AG09309 (cell line): ENCODE results near the gene NTRK2.

Experiments
- DNase-seq: peaks from one replicate; pipeline ENCODE4 v3.0.0-alpha.2; 2010; ENCODE audit warnings: low read depth
- H3K4me3 ChIP-seq: 2 replicates; pipeline ENCODE4 v1.5.1; 2011; ENCODE audit warnings: mild to moderate bottlenecking, low read depth, low read length, moderate library complexity; ENCODE audit not compliant: control insufficient read depth
- TF ChIP-seq, protein P1 (sequence below): IDR thresholded peaks from 2 replicates; pipeline ENCODE4 v1.5.1; 2011; ENCODE audit warnings: mild to moderate bottlenecking, low read depth, low read length, inconsistent platforms; ENCODE audit not compliant: insufficient read depth, control insufficient read depth; ENCODE audit errors: missing control alignments

NTRK2 gene

DNA sequence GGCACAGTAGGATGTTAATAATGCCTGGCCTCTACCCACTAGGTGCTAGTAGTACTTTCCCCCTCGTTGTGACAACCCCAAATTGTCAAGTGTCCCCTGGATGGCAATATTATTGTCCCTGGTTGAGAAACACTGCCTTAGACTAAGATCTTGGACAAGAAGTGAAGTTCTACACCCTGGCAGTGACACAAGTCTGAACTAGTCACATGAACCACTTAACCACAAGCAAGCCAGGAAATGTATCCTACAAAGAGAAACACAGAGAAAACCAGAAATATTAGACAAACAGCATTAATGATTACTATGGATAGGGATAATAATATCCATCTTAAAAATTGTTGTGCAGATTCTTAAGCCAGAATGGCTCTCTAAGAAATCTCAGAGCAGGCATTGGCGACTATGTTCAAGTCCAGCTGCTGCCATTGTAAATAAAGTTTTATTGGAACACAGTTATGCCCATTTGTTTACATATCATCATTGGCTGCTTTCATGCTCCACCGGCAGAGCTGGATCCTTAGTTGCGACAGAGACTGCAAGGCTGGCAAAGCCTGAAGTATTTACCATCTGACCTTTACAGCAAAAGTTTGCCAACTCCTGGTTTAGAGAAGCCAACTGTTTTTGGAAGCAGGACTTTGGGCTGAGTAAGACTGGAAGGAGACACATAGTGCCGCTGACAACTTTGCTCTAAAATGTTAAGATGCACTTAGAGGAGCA, 80.8 kb downstream of the NTRK2 start:
- no peak for DNase-seq
- TF ChIP-seq, protein P1, sequence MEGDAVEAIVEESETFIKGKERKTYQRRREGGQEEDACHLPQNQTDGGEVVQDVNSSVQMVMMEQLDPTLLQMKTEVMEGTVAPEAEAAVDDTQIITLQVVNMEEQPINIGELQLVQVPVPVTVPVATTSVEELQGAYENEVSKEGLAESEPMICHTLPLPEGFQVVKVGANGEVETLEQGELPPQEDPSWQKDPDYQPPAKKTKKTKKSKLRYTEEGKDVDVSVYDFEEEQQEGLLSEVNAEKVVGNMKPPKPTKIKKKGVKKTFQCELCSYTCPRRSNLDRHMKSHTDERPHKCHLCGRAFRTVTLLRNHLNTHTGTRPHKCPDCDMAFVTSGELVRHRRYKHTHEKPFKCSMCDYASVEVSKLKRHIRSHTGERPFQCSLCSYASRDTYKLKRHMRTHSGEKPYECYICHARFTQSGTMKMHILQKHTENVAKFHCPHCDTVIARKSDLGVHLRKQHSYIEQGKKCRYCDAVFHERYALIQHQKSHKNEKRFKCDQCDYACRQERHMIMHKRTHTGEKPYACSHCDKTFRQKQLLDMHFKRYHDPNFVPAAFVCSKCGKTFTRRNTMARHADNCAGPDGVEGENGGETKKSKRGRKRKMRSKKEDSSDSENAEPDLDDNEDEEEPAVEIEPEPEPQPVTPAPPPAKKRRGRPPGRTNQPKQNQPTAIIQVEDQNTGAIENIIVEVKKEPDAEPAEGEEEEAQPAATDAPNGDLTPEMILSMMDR = no peak

DNA sequence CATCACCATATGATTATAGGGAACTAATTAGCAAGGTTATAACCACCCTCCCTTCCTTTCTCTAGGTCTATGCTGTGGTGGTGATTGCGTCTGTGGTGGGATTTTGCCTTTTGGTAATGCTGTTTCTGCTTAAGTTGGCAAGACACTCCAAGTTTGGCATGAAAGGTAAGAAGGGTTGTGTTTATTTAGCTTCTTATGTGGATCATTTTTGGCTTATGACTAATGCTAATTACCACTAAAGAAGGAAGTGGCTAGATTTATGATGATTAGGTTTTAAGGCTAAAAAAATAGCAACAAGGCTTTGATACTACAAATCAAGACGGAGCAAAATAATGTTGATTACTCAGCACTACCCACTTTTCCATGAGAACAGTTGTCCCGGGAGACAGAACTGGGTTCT, 82.4 kb downstream of the NTRK2 start:
- no peak for DNase-seq
- no peak overlapping the region for H3K4me3 ChIP-seq
- TF ChIP-seq, protein P1 = no peak

More for the DNA sequence above, 80.8 kb downstream of the NTRK2 start:
- H3K4me3 ChIP-seq = no peak overlapping the region

DNA sequence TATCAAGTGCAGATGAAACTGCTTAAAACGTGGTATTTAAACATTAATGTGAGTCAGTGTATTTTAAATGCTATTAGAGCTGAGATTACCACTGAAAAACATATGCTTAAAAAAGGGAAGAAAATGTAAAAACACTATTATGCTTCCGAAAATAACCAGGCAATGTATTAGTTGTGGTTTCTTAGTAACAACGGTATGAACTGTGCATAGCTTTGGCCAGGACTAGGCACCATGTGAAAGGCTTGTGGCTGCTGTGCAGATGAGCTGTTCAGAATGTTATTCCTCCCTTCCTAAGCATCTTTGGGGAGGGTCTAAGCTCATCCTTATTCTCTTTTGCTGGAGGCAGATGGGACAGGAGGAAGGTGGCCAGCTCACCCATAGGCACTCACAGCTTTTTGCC, 84.9 kb downstream of the NTRK2 start:
- no peak overlapping the region for H3K4me3 ChIP-seq
- TF ChIP-seq, protein P1 = no peak
- no peak for DNase-seq

DNA sequence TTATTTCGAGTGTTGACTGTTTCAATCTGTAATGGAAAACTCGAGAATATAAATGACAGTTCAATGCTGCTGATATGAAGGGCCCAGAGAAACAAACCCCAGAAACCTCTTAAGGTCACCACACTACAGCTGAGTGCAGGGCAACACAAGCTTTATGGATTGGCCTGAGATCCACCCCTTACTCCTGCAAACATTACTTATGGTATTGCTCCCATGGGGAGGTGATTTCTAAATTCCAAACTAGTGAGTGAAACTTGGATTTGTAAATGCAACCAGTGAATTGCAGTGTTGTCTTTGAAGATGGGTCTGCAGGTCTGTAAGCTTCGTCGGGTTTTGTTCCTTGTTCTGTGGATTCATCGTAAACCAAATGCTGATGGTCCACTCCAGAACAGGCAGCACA, 85.4 kb downstream of the NTRK2 start:
- H3K4me3 ChIP-seq = no peak overlapping the region
- no peak for DNase-seq
- TF ChIP-seq, protein P1 = no peak

DNA sequence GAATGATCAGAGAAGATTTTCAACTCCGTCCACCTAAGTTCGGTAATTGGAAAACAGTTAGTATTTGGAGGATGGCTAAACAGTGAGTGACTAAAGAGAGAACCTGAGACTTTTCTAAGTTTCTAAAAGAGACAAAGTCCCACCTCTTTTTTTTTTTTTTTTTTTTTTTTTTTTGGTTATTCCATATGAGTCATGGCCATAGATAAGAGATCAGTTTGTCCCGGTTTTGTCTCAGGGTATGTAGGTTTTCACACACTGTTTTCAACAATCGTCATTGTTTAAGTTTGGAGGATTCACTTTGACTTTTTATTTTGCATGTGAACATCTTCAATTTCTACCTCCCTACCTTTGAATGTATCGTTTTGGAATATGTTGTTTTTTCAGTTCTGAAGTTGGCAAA, 85.9 kb downstream of the NTRK2 start:
- H3K4me3 ChIP-seq = no peak overlapping the region
- TF ChIP-seq, protein P1 = no peak
- no peak for DNase-seq

DNA sequence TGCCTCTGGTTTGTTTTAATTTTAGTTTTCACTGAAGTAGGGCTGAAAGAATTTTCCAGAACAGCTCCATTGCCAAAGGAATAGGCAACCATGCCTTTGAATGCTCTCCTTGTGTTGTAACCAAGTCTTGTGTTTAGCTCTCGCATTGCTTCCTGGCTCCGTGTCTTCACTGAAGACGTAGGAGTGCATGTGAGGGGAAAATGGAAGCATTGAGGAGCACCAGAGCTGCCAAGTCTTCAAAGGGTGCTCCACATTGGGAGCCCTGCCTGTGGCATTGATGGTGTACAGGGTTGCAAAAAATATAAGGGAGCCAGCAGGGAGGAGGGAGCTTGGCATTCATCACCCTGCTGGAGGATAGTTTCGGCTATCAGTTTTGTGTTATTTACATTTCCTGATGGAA, 86.6 kb downstream of the NTRK2 start:
- TF ChIP-seq, protein P1 = no peak
- DNase-seq = no peak
- H3K4me3 ChIP-seq = no peak overlapping the region
